22Rv1 (cell line): ENCODE results near the gene RRP12.

ENCODE experiments used
- CTCF ChIP-seq: fragments of 450-650 bp; IDR thresholded peaks from 2 replicates; pipeline ENCODE4 v1.5.1; 2017; ENCODE audit warnings: mild to moderate bottlenecking
- ZFX ChIP-seq: fragments of 450-650 bp; IDR thresholded peaks from 2 replicates; pipeline ENCODE4 v1.6.1; 2017; ENCODE audit warnings: antibody characterized with exemption, borderline replicate concordance

GRCh38 chr10:97365761-97366351, 35.3 kb downstream of the RRP12 start:
- TF ChIP-seq CTCF (no peak), ZFX (no peak)
